Measurements from ENCODE around the gene REL.

REL gene

GRCh38 chr2:60966507-60967405 is 85.4 kb downstream of the REL start:
- DNase-seq = no peak

- DNase-seq = no peak
Observed at GRCh38 chr2:60972889-60973656, 91.7 kb downstream of the REL start.

GRCh38 chr2:60973705-60974104 is 92.3 kb downstream of the REL start:
- DNase-seq = no peak

GRCh38 chr2:60974652-60975051 is 93.3 kb downstream of the REL start:
- DNase-seq = no peak

Measured in NCI-H2107 (cell line).